H1 (cell line): ENCODE measurements around the gene NLRP1. TPM values are rescaled to one million over a fixed set of nuclear protein-coding genes. Genes with fewer than 3 reads are reported as not detected.

ENCODE experiments used
- CEBPB ChIP-seq: IDR thresholded peaks from 2 replicates; pipeline ENCODE4 v1.6.1; 2012; ENCODE audit warnings: low read depth, low read length
- FOSL1 ChIP-seq: IDR thresholded peaks from 2 replicates; pipeline ENCODE4 v1.6.1; 2011; ENCODE audit warnings: mild to moderate bottlenecking, low read depth, low read length, moderate library complexity; ENCODE audit not compliant: insufficient read depth
- JUN ChIP-seq: IDR thresholded peaks from 2 replicates; pipeline ENCODE4 v1.6.1; 2011; ENCODE audit warnings: low read depth, mild to moderate bottlenecking, improper control_type of control experiment, low read length
- PHF8 ChIP-seq: fragments of 200-600 bp; sonication (generic); conservative IDR thresholded peaks from 2 replicates; pipeline ENCODE4 v1.7.1; 2012; ENCODE audit warnings: low read depth, mild to moderate bottlenecking, inconsistent platforms, low read length, moderate library complexity
- POLR2AphosphoS5 ChIP-seq: IDR thresholded peaks from 2 replicates; pipeline ENCODE4 v1.6.1; 2011; ENCODE audit warnings: low read depth, low read length
- POU5F1 ChIP-seq: IDR thresholded peaks from 2 replicates; pipeline ENCODE4 v1.6.1; 2011; ENCODE audit warnings: low read depth, mild to moderate bottlenecking, low read length, moderate library complexity
- SIN3A ChIP-seq, 2 experiments: IDR thresholded peaks in 1 of 2; conservative IDR thresholded peaks in 1 of 2; 2 replicates each; pipeline ENCODE4 v1.6.1; 2011 to 2012; ENCODE audit warnings: low read length in 2 of 2, improper control_type of control experiment in 1 of 2, low read depth in 1 of 2, mild to moderate bottlenecking in 1 of 2
- SIRT6 ChIP-seq: IDR thresholded peaks from one replicate; pipeline ENCODE4 v1.7.1; 2012; ENCODE audit warnings: low read length, inconsistent platforms
- SIX5 ChIP-seq: IDR thresholded peaks from 2 replicates; pipeline ENCODE4 v1.6.1; 2011; ENCODE audit warnings: mild to moderate bottlenecking, low read depth, low read length
- SUZ12 ChIP-seq: fragments of 200-600 bp; sonication (generic); IDR thresholded peaks from 2 replicates; pipeline ENCODE4 v1.6.1; 2012; ENCODE audit warnings: mild to moderate bottlenecking, inconsistent platforms, low read length, moderate library complexity, mixed read lengths
- YY1 ChIP-seq: IDR thresholded peaks from 2 replicates; pipeline ENCODE4 v1.6.1; 2011; ENCODE audit warnings: low read depth, mild to moderate bottlenecking, low read length
- polyA plus RNA-seq, 7 experiments: library from polyadenylated mRNA; depleted of rRNA in 3 of 7; stranded (reverse) in 5 of 7; unstranded in 2 of 7; fragments of >200 nt in 5 of 7; fragments of 200-250 nt in 2 of 7; gene quantifications; 1 replicate in 5 of 7; 2 replicates in 1 of 7; 4 replicates in 1 of 7; pipeline versions ENCODE4 v1.2.1 to v1.2.3, GENCODE V29; 2011 to 2013; ENCODE audit warnings: missing spikeins in 2 of 7, mixed read lengths in 2 of 7
- total RNA-seq: library from RNA; stranded (reverse); fragmentation: NEBNext Ultra II Directional; extraction: Animal tissue kit (Norgen Biotek cat#: 25700); gene quantifications from 2 replicates; pipeline ENCODE4 v1.2.1, GENCODE V29; 2021
- TF ChIP-seq, protein P1 (sequence below): fragments of 300-600 bp; sonication (generic); IDR thresholded peaks from 2 replicates; pipeline ENCODE4 v1.7.1; 2012; ENCODE audit warnings: low read length, moderate library complexity, mild to moderate bottlenecking, inconsistent platforms; ENCODE audit not compliant: insufficient replicate concordance
- TF ChIP-seq, protein P2 (sequence below): IDR thresholded peaks from 2 replicates; pipeline ENCODE4 v1.6.1; 2012; ENCODE audit warnings: inconsistent platforms

The NLRP1 gene
- total and polyA plus RNA-seq, 2 of the 8 experiments (the other 6 are each of a cell fraction or from before 2014, with no cell fraction given): 8.6 to 10.4 TPM

DNA sequence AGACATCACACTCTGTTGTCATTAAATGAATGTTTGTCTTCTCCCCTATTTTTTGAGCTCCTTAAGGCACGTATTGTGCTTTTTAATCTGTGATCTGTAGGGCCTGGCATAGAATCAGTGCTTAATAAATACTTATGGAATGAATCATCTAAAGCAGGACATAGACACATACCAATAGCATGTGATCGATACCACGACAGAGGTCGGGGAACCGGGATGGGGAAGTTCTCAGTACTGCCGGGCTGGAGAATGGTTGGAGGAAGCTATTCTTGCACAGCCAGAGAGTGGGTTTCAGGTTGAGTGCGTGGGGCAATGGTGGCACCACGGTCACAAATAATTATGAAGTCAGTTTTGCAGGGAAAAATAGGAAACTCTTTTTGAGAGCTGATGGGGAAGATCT lies 26.8 kb downstream of the NLRP1 start (continued):
- TF ChIP-seq, protein P1, sequence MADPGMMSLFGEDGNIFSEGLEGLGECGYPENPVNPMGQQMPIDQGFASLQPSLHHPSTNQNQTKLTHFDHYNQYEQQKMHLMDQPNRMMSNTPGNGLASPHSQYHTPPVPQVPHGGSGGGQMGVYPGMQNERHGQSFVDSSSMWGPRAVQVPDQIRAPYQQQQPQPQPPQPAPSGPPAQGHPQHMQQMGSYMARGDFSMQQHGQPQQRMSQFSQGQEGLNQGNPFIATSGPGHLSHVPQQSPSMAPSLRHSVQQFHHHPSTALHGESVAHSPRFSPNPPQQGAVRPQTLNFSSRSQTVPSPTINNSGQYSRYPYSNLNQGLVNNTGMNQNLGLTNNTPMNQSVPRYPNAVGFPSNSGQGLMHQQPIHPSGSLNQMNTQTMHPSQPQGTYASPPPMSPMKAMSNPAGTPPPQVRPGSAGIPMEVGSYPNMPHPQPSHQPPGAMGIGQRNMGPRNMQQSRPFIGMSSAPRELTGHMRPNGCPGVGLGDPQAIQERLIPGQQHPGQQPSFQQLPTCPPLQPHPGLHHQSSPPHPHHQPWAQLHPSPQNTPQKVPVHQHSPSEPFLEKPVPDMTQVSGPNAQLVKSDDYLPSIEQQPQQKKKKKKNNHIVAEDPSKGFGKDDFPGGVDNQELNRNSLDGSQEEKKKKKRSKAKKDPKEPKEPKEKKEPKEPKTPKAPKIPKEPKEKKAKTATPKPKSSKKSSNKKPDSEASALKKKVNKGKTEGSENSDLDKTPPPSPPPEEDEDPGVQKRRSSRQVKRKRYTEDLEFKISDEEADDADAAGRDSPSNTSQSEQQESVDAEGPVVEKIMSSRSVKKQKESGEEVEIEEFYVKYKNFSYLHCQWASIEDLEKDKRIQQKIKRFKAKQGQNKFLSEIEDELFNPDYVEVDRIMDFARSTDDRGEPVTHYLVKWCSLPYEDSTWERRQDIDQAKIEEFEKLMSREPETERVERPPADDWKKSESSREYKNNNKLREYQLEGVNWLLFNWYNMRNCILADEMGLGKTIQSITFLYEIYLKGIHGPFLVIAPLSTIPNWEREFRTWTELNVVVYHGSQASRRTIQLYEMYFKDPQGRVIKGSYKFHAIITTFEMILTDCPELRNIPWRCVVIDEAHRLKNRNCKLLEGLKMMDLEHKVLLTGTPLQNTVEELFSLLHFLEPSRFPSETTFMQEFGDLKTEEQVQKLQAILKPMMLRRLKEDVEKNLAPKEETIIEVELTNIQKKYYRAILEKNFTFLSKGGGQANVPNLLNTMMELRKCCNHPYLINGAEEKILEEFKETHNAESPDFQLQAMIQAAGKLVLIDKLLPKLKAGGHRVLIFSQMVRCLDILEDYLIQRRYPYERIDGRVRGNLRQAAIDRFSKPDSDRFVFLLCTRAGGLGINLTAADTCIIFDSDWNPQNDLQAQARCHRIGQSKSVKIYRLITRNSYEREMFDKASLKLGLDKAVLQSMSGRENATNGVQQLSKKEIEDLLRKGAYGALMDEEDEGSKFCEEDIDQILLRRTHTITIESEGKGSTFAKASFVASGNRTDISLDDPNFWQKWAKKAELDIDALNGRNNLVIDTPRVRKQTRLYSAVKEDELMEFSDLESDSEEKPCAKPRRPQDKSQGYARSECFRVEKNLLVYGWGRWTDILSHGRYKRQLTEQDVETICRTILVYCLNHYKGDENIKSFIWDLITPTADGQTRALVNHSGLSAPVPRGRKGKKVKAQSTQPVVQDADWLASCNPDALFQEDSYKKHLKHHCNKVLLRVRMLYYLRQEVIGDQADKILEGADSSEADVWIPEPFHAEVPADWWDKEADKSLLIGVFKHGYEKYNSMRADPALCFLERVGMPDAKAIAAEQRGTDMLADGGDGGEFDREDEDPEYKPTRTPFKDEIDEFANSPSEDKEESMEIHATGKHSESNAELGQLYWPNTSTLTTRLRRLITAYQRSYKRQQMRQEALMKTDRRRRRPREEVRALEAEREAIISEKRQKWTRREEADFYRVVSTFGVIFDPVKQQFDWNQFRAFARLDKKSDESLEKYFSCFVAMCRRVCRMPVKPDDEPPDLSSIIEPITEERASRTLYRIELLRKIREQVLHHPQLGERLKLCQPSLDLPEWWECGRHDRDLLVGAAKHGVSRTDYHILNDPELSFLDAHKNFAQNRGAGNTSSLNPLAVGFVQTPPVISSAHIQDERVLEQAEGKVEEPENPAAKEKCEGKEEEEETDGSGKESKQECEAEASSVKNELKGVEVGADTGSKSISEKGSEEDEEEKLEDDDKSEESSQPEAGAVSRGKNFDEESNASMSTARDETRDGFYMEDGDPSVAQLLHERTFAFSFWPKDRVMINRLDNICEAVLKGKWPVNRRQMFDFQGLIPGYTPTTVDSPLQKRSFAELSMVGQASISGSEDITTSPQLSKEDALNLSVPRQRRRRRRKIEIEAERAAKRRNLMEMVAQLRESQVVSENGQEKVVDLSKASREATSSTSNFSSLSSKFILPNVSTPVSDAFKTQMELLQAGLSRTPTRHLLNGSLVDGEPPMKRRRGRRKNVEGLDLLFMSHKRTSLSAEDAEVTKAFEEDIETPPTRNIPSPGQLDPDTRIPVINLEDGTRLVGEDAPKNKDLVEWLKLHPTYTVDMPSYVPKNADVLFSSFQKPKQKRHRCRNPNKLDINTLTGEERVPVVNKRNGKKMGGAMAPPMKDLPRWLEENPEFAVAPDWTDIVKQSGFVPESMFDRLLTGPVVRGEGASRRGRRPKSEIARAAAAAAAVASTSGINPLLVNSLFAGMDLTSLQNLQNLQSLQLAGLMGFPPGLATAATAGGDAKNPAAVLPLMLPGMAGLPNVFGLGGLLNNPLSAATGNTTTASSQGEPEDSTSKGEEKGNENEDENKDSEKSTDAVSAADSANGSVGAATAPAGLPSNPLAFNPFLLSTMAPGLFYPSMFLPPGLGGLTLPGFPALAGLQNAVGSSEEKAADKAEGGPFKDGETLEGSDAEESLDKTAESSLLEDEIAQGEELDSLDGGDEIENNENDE: no peak
- TF ChIP-seq PHF8 (no peak), CEBPB (no peak), POU5F1 (no peak), SIX5 (no peak), FOSL1 (no peak), SIRT6 (no peak), JUN (no peak), SIN3A (conservative IDR thresholded peaks at IDR 0.05 in 1 of 2, IDR thresholded peaks at IDR 0.05 in 1 of 2; ENCODE audit: low read depth in 1 of 2, low read length in 2 of 2) (no peak), POLR2AphosphoS5 (no peak), YY1 (no peak), SUZ12 (no peak)
- TF ChIP-seq, protein P2, sequence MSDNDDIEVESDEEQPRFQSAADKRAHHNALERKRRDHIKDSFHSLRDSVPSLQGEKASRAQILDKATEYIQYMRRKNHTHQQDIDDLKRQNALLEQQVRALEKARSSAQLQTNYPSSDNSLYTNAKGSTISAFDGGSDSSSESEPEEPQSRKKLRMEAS: no peak
